Activated CD4-positive, alpha-beta T cell treated with anti-CD3 and anti-CD28 coated beads for 36 hours (primary cell): ENCODE results near the gene TH. TPM values are rescaled to one million over a fixed set of nuclear protein-coding genes. Genes with fewer than 3 reads are reported as not detected.
A peak's percentile ranks its signal among the peaks of the same experiment; 100 is the strongest.

Experiments used
- ATAC-seq: fragments of 200-7000 bp; cut with Tn5 transposase; one replicate; pipeline ENCODE4 v1.10.0; 2021; ENCODE audit warnings: mild to moderate bottlenecking, moderate library complexity
- CTCF ChIA-PET: fragments of 350-600 bp; sonication (Branson Sonifier 250); formaldehyde crosslinking; loops from one replicate; lab custom pipeline; 2021; ENCODE audit warnings: antibody characterized with exemption; lab: Charles Lee
- POLR2A ChIA-PET: fragments of 350-600 bp; sonication (Branson Sonifier 250); formaldehyde crosslinking; loops from one replicate; lab custom pipeline; 2021; ENCODE audit warnings: antibody characterized with exemption, inconsistent platforms; lab: Charles Lee
- DNase-seq: peaks from one replicate; pipeline ENCODE4 v3.0.0-alpha.2; 2020
- H3K27ac Mint-ChIP-seq: one replicate; pipeline ENCODE4 v1.8.0; 2021; ENCODE audit warnings: mixed read lengths
- H3K27me3 Mint-ChIP-seq: one replicate; pipeline ENCODE4 v1.8.0; 2021; ENCODE audit warnings: mixed read lengths
- H3K36me3 Mint-ChIP-seq: one replicate; pipeline ENCODE4 v1.8.0; 2021; ENCODE audit warnings: low read depth, mixed read lengths
- H3K4me1 Mint-ChIP-seq: one replicate; pipeline ENCODE4 v1.8.0; 2021; ENCODE audit warnings: mixed read lengths
- H3K4me3 Mint-ChIP-seq: one replicate; pipeline ENCODE4 v1.8.0; 2021; ENCODE audit warnings: mild to moderate bottlenecking, moderate library complexity, mixed read lengths
- H3K9me3 Mint-ChIP-seq: one replicate; pipeline ENCODE4 v1.8.0; 2021; ENCODE audit warnings: low read depth, mixed read lengths
- intact Hi-C, 2 experiments: fragments of 100-400 bp; cut with DNase I in 1 of 2; cut with micrococcal nuclease in 1 of 2; formaldehyde crosslinking; loops; one replicate each; pipeline versions ENCODE4 v1.14.2 to v1.15.1; 2022 to 2024; cut with DNase I, micrococcal nuclease
- total RNA-seq, 2 experiments: library from RNA; stranded (reverse); gene quantifications; one replicate each; pipeline ENCODE4 v1.2.3, GENCODE V29; 2021

Gene TH
- total RNA-seq, 2 experiments from 2014 or later = not detected

GRCh38 chr11:2160736-2161259 is 10.8 kb downstream of the TH start, which contains the start of gene INS:
Gene INS, minus strand, starts transcription at chr11:2161209. Its CDS starts 238 bp downstream, at chr11:2160971.
- H3K4me3 Mint-ChIP-seq = no peak within 1 kb of the TSS
- ChIA-PET CTCF (interaction anchor here (0.6 to 1.0 kb wide), 2 partner anchors 125 to 240 kb away, joined by 3 read pairs; partner anchors contain the start of gene TSSC4), POLR2A (no interaction called here)
- no peaks in the 10 kb centered on the region for H3K9me3 Mint-ChIP-seq
- H3K36me3 Mint-ChIP-seq = no peaks in the 10 kb centered on the region
- H3K4me1 Mint-ChIP-seq = no peaks in the 10 kb centered on the region
- H3K27ac Mint-ChIP-seq = no peak within 1 kb of the TSS
- ATAC-seq (no peak), DNase-seq (no peak)
- no peaks in the 10 kb centered on the region for H3K27me3 Mint-ChIP-seq
- intact Hi-C loops = no loop called here

- ChIA-PET CTCF (interaction anchor here (0.6 to 1.1 kb wide), 2 partner anchors 10 to 55 kb away, joined by 3 to 7 read pairs; no protein-coding TSS in a partner anchor), POLR2A (no interaction called here)
- Mint-ChIP-seq H3K9me3 (no peaks in the 10 kb centered on the region), H3K4me3 (no peak overlapping the region), H3K27me3 (no peaks in the 10 kb centered on the region), H3K36me3 (no peaks in the 10 kb centered on the region), H3K27ac (no peak overlapping the region), H3K4me1 (no peaks in the 10 kb centered on the region)
- no peak for DNase-seq
- intact Hi-C loops = no loop called here
- ATAC-seq = no peak
Measured at GRCh38 chr11:2159536-2160413, 11.8 kb downstream of the TH start.

- ATAC-seq (no peak), DNase-seq (no peak)
- Mint-ChIP-seq H3K27ac (no peak overlapping the region), H3K4me1 (no peaks in the 10 kb centered on the region), H3K36me3 (no peaks in the 10 kb centered on the region), H3K4me3 (no peak overlapping the region), H3K9me3 (no peaks in the 10 kb centered on the region), H3K27me3 (no peaks in the 10 kb centered on the region)
- CTCF ChIA-PET = interaction anchor here (0.8 to 1.1 kb wide), 3 partner anchors 9 to 506 kb away, joined by 3 to 7 read pairs (median 4); no protein-coding TSS in a partner anchor
- intact Hi-C loops = no loop called here
- POLR2A ChIA-PET = no interaction called here
Measured at GRCh38 chr11:2158966-2159365, 12.6 kb downstream of the TH start.

GRCh38 chr11:2158296-2158737 is 13.3 kb downstream of the TH start:
- H3K27ac Mint-ChIP-seq = no peak overlapping the region
- DNase-seq (no peak), ATAC-seq (no peak)
- no peaks in the 10 kb centered on the region for H3K4me1 Mint-ChIP-seq
- H3K4me3 Mint-ChIP-seq = no peak overlapping the region
- intact Hi-C loops = no loop called here
- POLR2A ChIA-PET = no interaction called here
- no peaks in the 10 kb centered on the region for H3K27me3 Mint-ChIP-seq
- H3K36me3 Mint-ChIP-seq = no peaks in the 10 kb centered on the region
- CTCF ChIA-PET = interaction anchor here (0.8 to 1.1 kb wide), 2 partner anchors 124 to 506 kb away, joined by 3 to 4 read pairs; no protein-coding TSS in a partner anchor
- H3K9me3 Mint-ChIP-seq = no peaks in the 10 kb centered on the region

GRCh38 chr11:2157294-2158040 is 14.1 kb downstream of the TH start:
- Mint-ChIP-seq H3K4me1 (no peaks in the 10 kb centered on the region), H3K4me3 (no peak overlapping the region), H3K9me3 (no peaks in the 10 kb centered on the region), H3K36me3 (no peaks in the 10 kb centered on the region), H3K27me3 (no peaks in the 10 kb centered on the region), H3K27ac (no peak overlapping the region)
- intact Hi-C loops = no loop called here
- ATAC-seq (no peak), DNase-seq (no peak)
- ChIA-PET CTCF (interaction anchor here (2.2 kb wide), 1 partner anchor 119 kb away, joined by 14 read pairs; no protein-coding TSS in a partner anchor), POLR2A (no interaction called here)

- no peaks in the 10 kb centered on the region for H3K36me3 Mint-ChIP-seq
- no peaks in the 10 kb centered on the region for H3K27me3 Mint-ChIP-seq
- H3K4me1 Mint-ChIP-seq = peaks cover 3% of the 10 kb centered on the region
- CTCF ChIA-PET = interaction anchor here (0.6 to 2.2 kb wide), 4 partner anchors 70 to 650 kb away, joined by 4 to 14 read pairs (median 6); no protein-coding TSS in a partner anchor
- intact Hi-C loops = no loop called here
- peak; percentile 80 for DNase-seq
- no peak overlapping the region for H3K27ac Mint-ChIP-seq
- H3K4me3 Mint-ChIP-seq = no peak overlapping the region
- H3K9me3 Mint-ChIP-seq = no peaks in the 10 kb centered on the region
- POLR2A ChIA-PET = no interaction called here
- ATAC-seq = peak; percentile 40
Measured at GRCh38 chr11:2156416-2157182, 15.0 kb downstream of the TH start.

- H3K9me3 Mint-ChIP-seq = no peaks in the 10 kb centered on the region
- no peak overlapping the region for H3K27ac Mint-ChIP-seq
- H3K27me3 Mint-ChIP-seq = peaks cover 8% of the 10 kb centered on the region
- no peak overlapping the region for H3K4me3 Mint-ChIP-seq
- POLR2A ChIA-PET = no interaction called here
- H3K36me3 Mint-ChIP-seq = no peaks in the 10 kb centered on the region
- H3K4me1 Mint-ChIP-seq = peaks cover 5% of the 10 kb centered on the region
- no peak for ATAC-seq
- no peak for DNase-seq
- intact Hi-C loops = no loop called here
- CTCF ChIA-PET = interaction anchor here (0.6 to 9.0 kb wide), 6 partner anchors 117 to 651 kb away, joined by 3 to 311 read pairs (median 4); no protein-coding TSS in a partner anchor
Measured at GRCh38 chr11:2155511-2155910, 16.1 kb downstream of the TH start.

- intact Hi-C loops = loop anchor here (5.0 kb wide), 2 partner anchors 238 to 463 kb away; partner anchors contain the start of gene TNNT3 (in 1 of the 2)
- POLR2A ChIA-PET = interaction anchor here (0.6 kb wide), 1 partner anchor 273 kb away, joined by 3 read pairs; no protein-coding TSS in a partner anchor
- Mint-ChIP-seq H3K4me3 (no peak overlapping the region), H3K4me1 (peaks cover 6% of the 10 kb centered on the region), H3K27ac (no peak overlapping the region), H3K27me3 (peaks cover 12% of the 10 kb centered on the region), H3K36me3 (no peaks in the 10 kb centered on the region), H3K9me3 (no peaks in the 10 kb centered on the region)
- ATAC-seq (no peak), DNase-seq (no peak)
- CTCF ChIA-PET = interaction anchor here (0.6 to 9.0 kb wide), 5 partner anchors 13 to 502 kb away, joined by 3 to 311 read pairs (median 4); no protein-coding TSS in a partner anchor
Measured at GRCh38 chr11:2154889-2155288, 16.7 kb downstream of the TH start.

GRCh38 chr11:2154195-2154585 is 17.4 kb downstream of the TH start:
- DNase-seq (no peak), ATAC-seq (no peak)
- H3K27me3 Mint-ChIP-seq = peaks cover 15% of the 10 kb centered on the region
- H3K4me3 Mint-ChIP-seq = no peak overlapping the region
- intact Hi-C loops = loop anchor here (5.0 kb wide), 2 partner anchors 237 to 462 kb away; partner anchors contain the start of gene TNNT3 (in 1 of the 2)
- H3K4me1 Mint-ChIP-seq = peaks cover 7% of the 10 kb centered on the region
- POLR2A ChIA-PET = interaction anchor here (0.6 kb wide), 1 partner anchor 273 kb away, joined by 3 read pairs; no protein-coding TSS in a partner anchor
- no peaks in the 10 kb centered on the region for H3K36me3 Mint-ChIP-seq
- H3K27ac Mint-ChIP-seq = no peak overlapping the region
- H3K9me3 Mint-ChIP-seq = no peaks in the 10 kb centered on the region
- CTCF ChIA-PET = interaction anchor here (0.6 to 9.0 kb wide), 9 partner anchors 11 to 501 kb away, joined by 3 to 311 read pairs (median 4); no protein-coding TSS in a partner anchor

- H3K9me3 Mint-ChIP-seq = no peaks in the 10 kb centered on the region
- CTCF ChIA-PET = interaction anchor here (0.5 to 9.0 kb wide), 16 partner anchors 11 to 520 kb away, joined by 3 to 311 read pairs (median 4); partner anchors contain the start of gene TNNI2
Measured at GRCh38 chr11:2153581-2154194, 17.9 kb downstream of the TH start.

More at GRCh38 chr11:2153581-2154194, 17.9 kb downstream of the TH start:
- H3K27ac Mint-ChIP-seq = no peak overlapping the region
- H3K4me1 Mint-ChIP-seq = peaks cover 7% of the 10 kb centered on the region
- peaks cover 18% of the 10 kb centered on the region for H3K27me3 Mint-ChIP-seq
- DNase-seq (no peak), ATAC-seq (no peak)
- no peaks in the 10 kb centered on the region for H3K36me3 Mint-ChIP-seq
- H3K4me3 Mint-ChIP-seq = no peak overlapping the region
- intact Hi-C loops = loop anchor here (2.0 to 5.0 kb wide), 3 partner anchors 236 to 461 kb away; partner anchors contain the start of gene TNNT3 (in 1 of the 2)
- POLR2A ChIA-PET = no interaction called here
